HepG2 (cell line): ENCODE data around the gene RAMP3. TPM values are rescaled to one million over a fixed set of nuclear protein-coding genes. Genes with fewer than 3 reads are reported as not detected.

Experiments used
- ATAC-seq: fragments of 200-7000 bp; cut with Tn5 transposase; 3 replicates; pipeline ENCODE4 v1.9.1; 2020; ENCODE audit warnings: mild to moderate bottlenecking, moderate library complexity
- BruUV-seq: library from RNA; stranded (reverse); fragments of 400-500 nt; replicated peaks from 2 replicates; lab custom pipeline; 2021; lab: Mats Ljungman, UMichigan
- CTCF ChIA-PET: fragments of 300-600 bp; formaldehyde crosslinking; extraction: SDS; loops from one replicate; lab custom pipeline; 2021; ENCODE audit warnings: low total read pairs, inconsistent platforms, low intra/inter-chr PET ratio; lab: Yijun Ruan, JAX
- POLR2A ChIA-PET: fragments of 350-600 bp; sonication (Branson Sonifier 250); formaldehyde crosslinking; loops from one replicate; lab custom pipeline; 2020; ENCODE audit warnings: antibody characterized with exemption, inconsistent platforms; lab: Yijun Ruan, JAX
- DNase-seq: peaks from one replicate; pipeline ENCODE4 v3.0.0-alpha.2; 2015; ENCODE audit warnings: low spot score
- FAIRE-seq: peaks from 3 replicates; lab custom pipeline; 2011; peaks lifted over from hg19 to GRCh38; lab: Jason Lieb, UNC
- H2AFZ ChIP-seq: one replicate; pipeline ENCODE4 v1.6.1; 2011; ENCODE audit warnings: low read length, inconsistent platforms
- H3K27ac ChIP-seq: fragments of 300-600 bp; 3 replicates; pipeline ENCODE4 v1.8.0; 2011; ENCODE audit warnings: mixed run types, mild to moderate bottlenecking, mixed read lengths, low read length, inconsistent platforms; ENCODE audit not compliant: insufficient read depth; ENCODE audit errors: extremely low read length
- H3K27me3 ChIP-seq, 2 experiments: fragments of 200-600 bp in 1 of 2; 2 replicates in 1 of 2; 3 replicates in 1 of 2; pipeline versions ENCODE4 v1.6.0 to v1.8.0; 2011; ENCODE audit warnings: low read length in 2 of 2, mild to moderate bottlenecking in 2 of 2, moderate library complexity in 2 of 2, inconsistent platforms in 1 of 2; ENCODE audit not compliant: insufficient read depth in 2 of 2, control insufficient read depth in 1 of 2
- H3K36me3 ChIP-seq, 2 experiments: fragments of 200-600 bp in 1 of 2; replicated peaks in 1 of 2; 2 replicates in 1 of 2; 3 replicates in 1 of 2; pipeline versions ENCODE4 v1.5.1 to v1.8.0; 2011; ENCODE audit warnings: low read length in 2 of 2, inconsistent platforms in 1 of 2; ENCODE audit not compliant: insufficient read depth in 2 of 2, control insufficient read depth in 1 of 2
- H3K4me1 ChIP-seq: 2 replicates; pipeline ENCODE4 v1.5.1; 2012; ENCODE audit warnings: low read length, inconsistent platforms; ENCODE audit not compliant: insufficient read depth
- H3K4me2 ChIP-seq: 2 replicates; pipeline ENCODE4 v1.6.0; 2011; ENCODE audit warnings: low read depth, low read length, inconsistent platforms
- H3K4me3 ChIP-seq, 3 experiments: fragments of 200-600 bp in 1 of 3; sonication (generic), shearing (Covaris generic) in 1 of 3; replicated peaks in 1 of 3; 2 replicates each; pipeline ENCODE4 v1.5.1; 2011 to 2016; ENCODE audit warnings: low read length in 3 of 3, inconsistent platforms in 2 of 3, low read depth in 2 of 3, mild to moderate bottlenecking in 2 of 3, control low read depth in 1 of 3, mixed read lengths in 1 of 3; ENCODE audit not compliant: insufficient read depth in 1 of 3
- H3K79me2 ChIP-seq: one replicate; pipeline ENCODE4 v1.6.1; 2011; ENCODE audit warnings: low read length, inconsistent platforms; ENCODE audit not compliant: insufficient read depth
- H3K9ac ChIP-seq: 2 replicates; pipeline ENCODE4 v1.6.0; 2011; ENCODE audit warnings: mild to moderate bottlenecking, low read depth, low read length, inconsistent platforms; ENCODE audit not compliant: insufficient read depth
- H3K9me3 ChIP-seq: 2 replicates; pipeline ENCODE4 v1.5.1; 2012; ENCODE audit warnings: mild to moderate bottlenecking, low read length
- H4K20me1 ChIP-seq: 2 replicates; pipeline ENCODE4 v1.6.0; 2011; ENCODE audit warnings: inconsistent platforms, mild to moderate bottlenecking, low read length, moderate library complexity; ENCODE audit not compliant: insufficient read depth
- ATF4 ChIP-seq, 2 experiments: fragments of 450-650 bp in 1 of 2; sonication (generic) in 1 of 2; formaldehyde crosslinking; IDR thresholded peaks; 2 replicates each; pipeline versions ENCODE4 v1.5.0 to v1.8.0; 2020 to 2022; ENCODE audit warnings: mild to moderate bottlenecking in 1 of 2, missing genetic modification reagents in 1 of 2
- ATM ChIP-seq: fragments of 450-650 bp; IDR thresholded peaks from 2 replicates; pipeline ENCODE4 v1.7.1; 2017; ENCODE audit warnings: mild to moderate bottlenecking, borderline replicate concordance
- CBX2 ChIP-seq, 2 experiments: fragments of 200-600 bp in 1 of 2; sonication (generic); formaldehyde crosslinking in 1 of 2; IDR thresholded peaks; 2 replicates each; pipeline versions ENCODE4 v1.7.0 to v1.8.1; 2018 to 2022; ENCODE audit warnings: low read depth in 2 of 2, low read length in 1 of 2, mild to moderate bottlenecking in 1 of 2, missing genetic modification reagents in 1 of 2
- POLR2G ChIP-seq: fragments of 200-400 bp; formaldehyde crosslinking; IDR thresholded peaks from 2 replicates; pipeline ENCODE4 v1.6.1; 2018; ENCODE audit warnings: mild to moderate bottlenecking, low read depth, low read length, moderate library complexity
- SUZ12 ChIP-seq: fragments of 150-350 bp; IDR thresholded peaks from 2 replicates; pipeline ENCODE4 v1.6.1; 2014; ENCODE audit warnings: low read depth, low read length
- ZNF407 ChIP-seq: sonication (generic); formaldehyde crosslinking; IDR thresholded peaks from one replicate; pipeline ENCODE4 v1.5.1; 2020; ENCODE audit warnings: mild to moderate bottlenecking, missing genetic modification reagents; ENCODE audit errors: not compliant biosample characterization
- ZNF562 ChIP-seq: sonication (generic); formaldehyde crosslinking; IDR thresholded peaks from 2 replicates; pipeline ENCODE4 v1.8.0; 2022; ENCODE audit warnings: missing genetic modification reagents, borderline replicate concordance
- ZNF598 ChIP-seq: sonication (generic); formaldehyde crosslinking; IDR thresholded peaks from 2 replicates; pipeline ENCODE4 v1.5.1; 2020; ENCODE audit warnings: mild to moderate bottlenecking, missing genetic modification reagents, borderline replicate concordance
- WGBS: methylation state at CpG from one replicate; pipeline ENCODE4 v1.1.6; 2017; ENCODE audit warnings: low lambda C conversion rate; 5-methylcytosine and 5-hydroxymethylcytosine counted together
- in situ Hi-C: cut with HindIII; loops from 2 replicates; pipeline ENCODE4 v1.10.0; 2017; ENCODE audit warnings: low pct_unique_long_range_greater_than_20kb; ENCODE audit not compliant: extremely low pct_ligation_motif_present
- intact Hi-C: fragments of 100-400 bp; cut with micrococcal nuclease; formaldehyde crosslinking; loops from one replicate; pipeline ENCODE4 v1.10.0; 2022; ENCODE audit not compliant: unreplicated experiment
- polyA plus RNA-seq, 8 experiments: library from polyadenylated mRNA; depleted of rRNA in 3 of 8; stranded (reverse) in 7 of 8; unstranded in 1 of 8; fragments of >200 nt; fragmentation: Illumina TruSeq in 4 of 8; extraction: Trizol in 4 of 8; gene quantifications; 2 replicates each; pipeline versions ENCODE4 v1.2.1 to v1.2.3, GENCODE V29; 2011 to 2016; ENCODE audit warnings: low read depth in 4 of 8, missing spikeins in 1 of 8, mixed read lengths in 1 of 8; ENCODE audit not compliant: insufficient read depth in 1 of 8
- total RNA-seq, 5 experiments: library from RNA; depleted of rRNA; stranded (reverse); fragments of >200 nt; fragmentation: Illumina TruSeq; extraction: Trizol; gene quantifications; 2 replicates each; pipeline ENCODE4 v1.2.3, GENCODE V29; 2016; ENCODE audit warnings: low read depth in 1 of 5
- TF ChIP-seq, protein P1 (sequence below): sonication (generic); formaldehyde crosslinking; conservative IDR thresholded peaks from 2 replicates; pipeline ENCODE4 v1.8.0; 2022; ENCODE audit warnings: low read depth, missing genetic modification reagents
- TF ChIP-seq, protein P2 (sequence below): sonication (generic); formaldehyde crosslinking; conservative IDR thresholded peaks from 2 replicates; pipeline ENCODE4 v1.5.0; 2020; ENCODE audit warnings: missing genetic modification reagents

RAMP3 gene
- total and polyA plus RNA-seq, 2 of the 13 experiments (the other 11 are each of a cell fraction or from before 2014, with no cell fraction given) = not detected

DNA sequence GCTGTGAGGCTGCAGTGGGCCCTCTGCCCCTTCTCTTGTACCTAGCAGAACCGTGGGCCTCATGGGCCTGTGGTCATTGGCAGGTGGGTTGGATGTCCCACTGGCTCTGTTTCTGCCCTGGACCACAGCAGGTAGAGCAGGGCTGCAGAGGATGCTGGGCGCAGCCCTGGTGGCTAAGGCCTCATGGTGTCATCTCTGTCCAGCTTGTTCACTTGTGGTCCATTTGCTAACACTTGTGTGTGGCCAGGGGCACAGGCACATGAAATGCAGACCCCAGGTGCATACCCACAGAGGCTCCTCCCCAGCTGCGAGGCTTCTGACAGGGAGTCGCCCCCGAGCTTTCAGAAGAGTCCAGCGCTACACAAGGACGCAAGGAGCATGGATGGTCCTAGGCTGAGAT is 23.7 kb upstream of the RAMP3 start:
- ChIA-PET POLR2A (no interaction called here), CTCF (interaction anchor here (0.5 to 3.3 kb wide), 2 partner anchors 61 to 167 kb away, joined by 3 to 35 read pairs; no protein-coding TSS in a partner anchor)
- Histone ChIP-seq H3K9me3 (no peaks in the 10 kb centered on the region), H3K4me2 (no peak overlapping the region), H3K79me2 (no peaks in the 10 kb centered on the region), H3K36me3 (no peaks in the 10 kb centered on the region), H3K9ac (no peak overlapping the region), H3K4me3 (no peak overlapping the region), H4K20me1 (no peaks in the 10 kb centered on the region), H3K27ac (no peak overlapping the region), H2AFZ (no peak overlapping the region), H3K4me1 (0 out of 2 replicates have a peak, but pooled peaks cover 4% of the 10 kb centered on the region), H3K27me3 (peaks cover 5 to 32% of the 10 kb centered on the region in 2 experiments; a peak in 3 of 5 replicates)
- no peak for FAIRE-seq
- in situ Hi-C loops (loop anchor here (10.0 kb wide), 1 partner anchor 279 kb away; no protein-coding TSS in a partner anchor), intact Hi-C loops (no loop called here)
- WGBS = 47% methylated on average over 6 of the region's 7 CpGs
- ATAC-seq = no peak; the same call in 2 of the 3 replicates
- no peak for DNase-seq
- BruUV-seq = no TSS peak
- TF ChIP-seq ZNF562 (CRISPR knock-in tag) (no peak), ATF4 (CRISPR knock-in tag; IDR thresholded peaks at IDR 0.05) (no peak), CBX2 (IDR thresholded peaks at IDR 0.05; ENCODE audit: low read depth, low read length) (no peak), CBX2 (CRISPR knock-in tag; IDR thresholded peaks at IDR 0.05; ENCODE audit: low read depth) (no peak), ATM (no peak), ZNF407 (CRISPR knock-in tag) (no peak), SUZ12 (no peak), POLR2G (no peak), ZNF598 (CRISPR knock-in tag) (no peak)
- TF ChIP-seq, protein P1, sequence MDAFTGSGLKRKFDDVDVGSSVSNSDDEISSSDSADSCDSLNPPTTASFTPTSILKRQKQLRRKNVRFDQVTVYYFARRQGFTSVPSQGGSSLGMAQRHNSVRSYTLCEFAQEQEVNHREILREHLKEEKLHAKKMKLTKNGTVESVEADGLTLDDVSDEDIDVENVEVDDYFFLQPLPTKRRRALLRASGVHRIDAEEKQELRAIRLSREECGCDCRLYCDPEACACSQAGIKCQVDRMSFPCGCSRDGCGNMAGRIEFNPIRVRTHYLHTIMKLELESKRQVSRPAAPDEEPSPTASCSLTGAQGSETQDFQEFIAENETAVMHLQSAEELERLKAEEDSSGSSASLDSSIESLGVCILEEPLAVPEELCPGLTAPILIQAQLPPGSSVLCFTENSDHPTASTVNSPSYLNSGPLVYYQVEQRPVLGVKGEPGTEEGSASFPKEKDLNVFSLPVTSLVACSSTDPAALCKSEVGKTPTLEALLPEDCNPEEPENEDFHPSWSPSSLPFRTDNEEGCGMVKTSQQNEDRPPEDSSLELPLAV (CRISPR knock-in tag) = no peak
- TF ChIP-seq, protein P2, sequence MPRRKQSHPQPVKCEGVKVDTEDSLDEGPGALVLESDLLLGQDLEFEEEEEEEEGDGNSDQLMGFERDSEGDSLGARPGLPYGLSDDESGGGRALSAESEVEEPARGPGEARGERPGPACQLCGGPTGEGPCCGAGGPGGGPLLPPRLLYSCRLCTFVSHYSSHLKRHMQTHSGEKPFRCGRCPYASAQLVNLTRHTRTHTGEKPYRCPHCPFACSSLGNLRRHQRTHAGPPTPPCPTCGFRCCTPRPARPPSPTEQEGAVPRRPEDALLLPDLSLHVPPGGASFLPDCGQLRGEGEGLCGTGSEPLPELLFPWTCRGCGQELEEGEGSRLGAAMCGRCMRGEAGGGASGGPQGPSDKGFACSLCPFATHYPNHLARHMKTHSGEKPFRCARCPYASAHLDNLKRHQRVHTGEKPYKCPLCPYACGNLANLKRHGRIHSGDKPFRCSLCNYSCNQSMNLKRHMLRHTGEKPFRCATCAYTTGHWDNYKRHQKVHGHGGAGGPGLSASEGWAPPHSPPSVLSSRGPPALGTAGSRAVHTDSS = no peak
